Regular cardiac myocyte (primary cell): ENCODE results near the gene PPP1R1A. TPM values are rescaled to one million over a fixed set of nuclear protein-coding genes. Genes with fewer than 3 reads are reported as not detected.

Source experiments
- total RNA-seq: library from RNA; depleted of rRNA; stranded (reverse); fragments of >200 nt; gene quantifications from 2 replicates; pipeline ENCODE4 v1.2.3, GENCODE V29; 2014

PPP1R1A gene
- total RNA-seq: not detected in 2 replicates

GRCh38 chr12:54588110-54588889 is at the start of gene PPP1R1A:
TSS of gene PPP1R1A (minus strand) at chr12:54588659. CDS start at chr12:54588488, 171 bp downstream.

GRCh38 chr12:54634795-54635194 is 46.3 kb upstream of the PPP1R1A start, which contains the start of gene LACRT:
TSS of gene LACRT (minus strand) at chr12:54634895. CDS start at chr12:54634841, 54 bp downstream.

Other genes starting within 250 kb of the PPP1R1A start
- gene GPR84, start 224.2 kb downstream of the PPP1R1A start, total RNA-seq: not detected in 2 replicates
- gene ZNF385A, start 203.9 kb downstream of the PPP1R1A start, total RNA-seq: 0.77 and 1.7 TPM in 2 replicates
- 290 and 347 TPM in 2 replicates for gene ITGA5, start 169.4 kb downstream of the PPP1R1A start, total RNA-seq
- gene GTSF1, start 115.1 kb downstream of the PPP1R1A start, total RNA-seq: not detected in 2 replicates
- not detected in 2 replicates for gene NCKAP1L, start 90.9 kb downstream of the PPP1R1A start, total RNA-seq
- 3.1 TPM in 2 replicates for gene PDE1B, start 39.1 kb downstream of the PPP1R1A start, total RNA-seq
- not detected in 2 replicates for gene LACRT, start 46.2 kb upstream of the PPP1R1A start, total RNA-seq
- gene DCD, start 59.7 kb upstream of the PPP1R1A start, total RNA-seq: not detected in 2 replicates